Measurements from ENCODE around the gene SH3BP4. TPM values are rescaled to one million over a fixed set of nuclear protein-coding genes. Genes with fewer than 3 reads are reported as not detected.

The SH3BP4 gene
- total and polyA plus RNA-seq, 2 of the 13 experiments (the other 11 are each of a cell fraction or from before 2014, with no cell fraction given) = 34.6 to 99.1 TPM

GRCh38 chr2:235005603-235006259 is 53.9 kb downstream of the SH3BP4 start (continued):
- TF ChIP-seq RCOR2 (CRISPR knock-in tag; IDR thresholded peaks at IDR 0.05) (peak; percentile 98), KLF16 (CRISPR knock-in tag; IDR thresholded peaks at IDR 0.05) (peak; percentile 82 to 99), ZNF576 (CRISPR knock-in tag; IDR thresholded peaks at IDR 0.05) (peak; percentile 92), ZNF703 (CRISPR knock-in tag; IDR thresholded peaks at IDR 0.05; ENCODE audit: borderline replicate concordance) (no peak), ISL2 (CRISPR knock-in tag; IDR thresholded peaks at IDR 0.05) (peak; percentile 95), BATF2 (CRISPR knock-in tag; IDR thresholded peaks at IDR 0.05) (peak; percentile 80; the same call in 1 of the 2 replicates), NCOA1 (CRISPR knock-in tag; IDR thresholded peaks at IDR 0.05) (peak; percentile 99), ZZZ3 (CRISPR knock-in tag; IDR thresholded peaks at IDR 0.05; ENCODE audit: borderline replicate concordance) (no peak; the same call in 1 of the 2 replicates), ZNF232 (CRISPR knock-in tag; IDR thresholded peaks at IDR 0.05; ENCODE audit: borderline replicate concordance) (peak; percentile 81; the same call in 1 of the 2 replicates), ZNF180 (CRISPR knock-in tag; IDR thresholded peaks at IDR 0.05; ENCODE audit: borderline replicate concordance, low read depth) (0 out of 2 replicates have a peak, but pooled peaks have one; percentile 59), YEATS2 (CRISPR knock-in tag; IDR thresholded peaks at IDR 0.05; ENCODE audit: borderline replicate concordance) (peak; percentile 83; the same call in 1 of the 2 replicates), ZNF296 (CRISPR knock-in tag; conservative IDR thresholded peaks at IDR 0.05) (no peak; the same call in 1 of the 2 replicates), ZNF354B (CRISPR knock-in tag; IDR thresholded peaks at IDR 0.05) (no peak), ZFP82 (CRISPR knock-in tag; IDR thresholded peaks at IDR 0.05; ENCODE audit: borderline replicate concordance) (no peak), ZNF549 (CRISPR knock-in tag; IDR thresholded peaks at IDR 0.05) (no peak), ELF4 (CRISPR knock-in tag; IDR thresholded peaks at IDR 0.05; ENCODE audit: borderline replicate concordance) (peak; percentile 76; the same call in 1 of the 2 replicates)
- TF ChIP-seq, protein P1, sequence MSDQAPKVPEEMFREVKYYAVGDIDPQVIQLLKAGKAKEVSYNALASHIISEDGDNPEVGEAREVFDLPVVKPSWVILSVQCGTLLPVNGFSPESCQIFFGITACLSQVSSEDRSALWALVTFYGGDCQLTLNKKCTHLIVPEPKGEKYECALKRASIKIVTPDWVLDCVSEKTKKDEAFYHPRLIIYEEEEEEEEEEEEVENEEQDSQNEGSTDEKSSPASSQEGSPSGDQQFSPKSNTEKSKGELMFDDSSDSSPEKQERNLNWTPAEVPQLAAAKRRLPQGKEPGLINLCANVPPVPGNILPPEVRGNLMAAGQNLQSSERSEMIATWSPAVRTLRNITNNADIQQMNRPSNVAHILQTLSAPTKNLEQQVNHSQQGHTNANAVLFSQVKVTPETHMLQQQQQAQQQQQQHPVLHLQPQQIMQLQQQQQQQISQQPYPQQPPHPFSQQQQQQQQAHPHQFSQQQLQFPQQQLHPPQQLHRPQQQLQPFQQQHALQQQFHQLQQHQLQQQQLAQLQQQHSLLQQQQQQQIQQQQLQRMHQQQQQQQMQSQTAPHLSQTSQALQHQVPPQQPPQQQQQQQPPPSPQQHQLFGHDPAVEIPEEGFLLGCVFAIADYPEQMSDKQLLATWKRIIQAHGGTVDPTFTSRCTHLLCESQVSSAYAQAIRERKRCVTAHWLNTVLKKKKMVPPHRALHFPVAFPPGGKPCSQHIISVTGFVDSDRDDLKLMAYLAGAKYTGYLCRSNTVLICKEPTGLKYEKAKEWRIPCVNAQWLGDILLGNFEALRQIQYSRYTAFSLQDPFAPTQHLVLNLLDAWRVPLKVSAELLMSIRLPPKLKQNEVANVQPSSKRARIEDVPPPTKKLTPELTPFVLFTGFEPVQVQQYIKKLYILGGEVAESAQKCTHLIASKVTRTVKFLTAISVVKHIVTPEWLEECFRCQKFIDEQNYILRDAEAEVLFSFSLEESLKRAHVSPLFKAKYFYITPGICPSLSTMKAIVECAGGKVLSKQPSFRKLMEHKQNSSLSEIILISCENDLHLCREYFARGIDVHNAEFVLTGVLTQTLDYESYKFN (CRISPR knock-in tag; conservative IDR thresholded peaks at IDR 0.05) = peak; percentile 93
- TF ChIP-seq, protein P2, sequence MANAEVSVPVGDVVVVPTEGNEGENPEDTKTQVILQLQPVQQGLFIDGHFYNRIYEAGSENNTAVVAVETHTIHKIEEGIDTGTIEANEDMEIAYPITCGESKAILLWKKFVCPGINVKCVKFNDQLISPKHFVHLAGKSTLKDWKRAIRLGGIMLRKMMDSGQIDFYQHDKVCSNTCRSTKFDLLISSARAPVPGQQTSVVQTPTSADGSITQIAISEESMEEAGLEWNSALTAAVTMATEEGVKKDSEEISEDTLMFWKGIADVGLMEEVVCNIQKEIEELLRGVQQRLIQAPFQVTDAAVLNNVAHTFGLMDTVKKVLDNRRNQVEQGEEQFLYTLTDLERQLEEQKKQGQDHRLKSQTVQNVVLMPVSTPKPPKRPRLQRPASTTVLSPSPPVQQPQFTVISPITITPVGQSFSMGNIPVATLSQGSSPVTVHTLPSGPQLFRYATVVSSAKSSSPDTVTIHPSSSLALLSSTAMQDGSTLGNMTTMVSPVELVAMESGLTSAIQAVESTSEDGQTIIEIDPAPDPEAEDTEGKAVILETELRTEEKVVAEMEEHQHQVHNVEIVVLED (CRISPR knock-in tag; IDR thresholded peaks at IDR 0.05; ENCODE audit: borderline replicate concordance) = peak; percentile 68; the same call in 1 of the 2 replicates
- TF ChIP-seq, protein P3, sequence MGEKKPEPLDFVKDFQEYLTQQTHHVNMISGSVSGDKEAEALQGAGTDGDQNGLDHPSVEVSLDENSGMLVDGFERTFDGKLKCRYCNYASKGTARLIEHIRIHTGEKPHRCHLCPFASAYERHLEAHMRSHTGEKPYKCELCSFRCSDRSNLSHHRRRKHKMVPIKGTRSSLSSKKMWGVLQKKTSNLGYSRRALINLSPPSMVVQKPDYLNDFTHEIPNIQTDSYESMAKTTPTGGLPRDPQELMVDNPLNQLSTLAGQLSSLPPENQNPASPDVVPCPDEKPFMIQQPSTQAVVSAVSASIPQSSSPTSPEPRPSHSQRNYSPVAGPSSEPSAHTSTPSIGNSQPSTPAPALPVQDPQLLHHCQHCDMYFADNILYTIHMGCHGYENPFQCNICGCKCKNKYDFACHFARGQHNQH (CRISPR knock-in tag; IDR thresholded peaks at IDR 0.05) = peak; percentile 96

Data from HepG2 (cell line).